HK-2 (cell line): ENCODE data around the gene DNAJC5.
A peak's percentile ranks its signal among the peaks of the same experiment; 100 is the strongest.
"Not testable (repeated sequence)": the region's sequence is repeated elsewhere in the genome, so short reads cannot be mapped to it uniquely, and the experiment has no call there.

Experiments used
- DNase-seq: peaks from one replicate; pipeline ENCODE4 v3.0.0-alpha.2; 2018; ENCODE audit not compliant: unreplicated experiment

The DNAJC5 gene

GRCh38 chr20:63955827-63956663 lies 61.1 kb downstream of the DNAJC5 start, which contains the start of gene UCKL1:
TSS of gene UCKL1 (minus strand) at chr20:63956416. CDS start at chr20:63956372, 44 bp downstream.
- peak; percentile 82 for DNase-seq

DNA sequence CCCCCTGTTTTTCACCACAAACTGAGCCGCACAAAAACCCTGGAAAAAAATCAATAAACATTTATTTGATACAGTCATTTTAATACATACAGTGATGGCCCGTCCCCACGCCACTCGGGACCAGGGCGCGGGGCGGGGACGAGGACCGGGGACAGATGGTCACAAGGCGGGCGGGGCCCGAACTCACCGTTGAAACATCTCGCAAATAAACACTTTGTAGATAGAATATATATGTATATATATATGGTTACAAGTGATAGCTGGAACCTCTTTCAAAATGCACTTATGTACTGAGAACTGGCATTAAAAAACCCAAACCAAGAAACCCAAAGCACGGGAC lies 61.7 kb downstream of the DNAJC5 start:
- DNase-seq: no peak

GRCh38 chr20:63957004-63957689 lies 62.2 kb downstream of the DNAJC5 start:
- DNase-seq: peak; percentile 77

DNA sequence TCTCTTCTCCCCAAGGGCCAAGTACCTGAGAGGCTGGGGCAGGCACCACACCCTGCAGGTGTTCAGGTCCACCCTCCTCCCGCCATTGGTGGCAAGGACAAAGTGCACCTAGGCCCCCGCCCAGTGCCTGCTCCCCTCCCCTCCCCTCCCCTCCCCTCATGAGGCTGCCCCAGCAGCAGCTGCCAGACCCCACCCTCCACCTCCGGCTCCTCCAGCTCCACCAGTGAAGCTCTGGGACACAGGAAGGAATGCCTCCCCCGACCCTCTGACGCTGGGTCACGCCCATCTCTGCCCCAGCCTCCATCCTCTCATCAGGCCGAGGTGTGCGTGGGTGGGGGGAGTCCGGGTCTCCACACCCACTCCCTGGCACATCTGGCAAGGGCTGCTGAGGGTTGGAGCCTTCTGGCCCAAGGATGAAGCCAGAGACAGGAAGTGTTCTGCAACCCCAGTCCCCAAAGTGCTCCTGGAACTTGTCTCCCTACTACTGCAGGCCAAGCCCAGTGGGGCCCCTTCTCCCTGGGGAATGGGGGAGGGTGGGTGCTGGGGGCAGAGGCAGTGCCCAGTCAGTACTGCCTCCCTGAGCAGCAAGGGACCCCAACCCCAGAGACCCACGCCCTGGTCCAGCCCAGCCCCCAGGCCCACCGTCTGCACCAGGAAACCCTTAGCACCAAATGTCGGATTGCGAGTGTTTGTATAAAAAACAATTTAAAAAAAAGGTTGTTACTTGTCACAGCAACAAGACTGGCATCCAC lies 62.9 kb downstream of the DNAJC5 start:
- no peak for DNase-seq

GRCh38 chr20:63958471-63958870 lies 63.5 kb downstream of the DNAJC5 start:
- DNase-seq: no peak

GRCh38 chr20:63958964-63959698 lies 64.2 kb downstream of the DNAJC5 start:
- no peak for DNase-seq

DNA sequence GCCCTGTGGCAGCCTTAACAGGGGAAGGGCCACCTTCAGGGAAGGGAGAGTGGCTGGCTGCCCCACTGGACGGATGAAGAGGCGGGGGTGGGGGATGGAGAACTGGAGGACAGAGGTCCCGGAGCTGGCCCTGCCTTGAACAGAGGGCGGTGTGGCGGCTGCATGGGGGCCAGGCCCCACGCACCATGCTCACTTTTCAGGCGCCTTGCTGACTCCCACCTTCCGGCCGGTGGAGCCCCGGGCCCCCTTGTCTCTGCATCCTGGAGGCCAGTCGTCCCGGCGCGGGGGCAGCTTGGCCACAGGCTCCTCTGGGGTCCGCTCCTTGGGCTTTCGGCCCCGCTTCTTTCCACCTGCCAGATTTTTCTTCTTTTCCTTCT lies 64.8 kb downstream of the DNAJC5 start:
- DNase-seq: no peak

DNA sequence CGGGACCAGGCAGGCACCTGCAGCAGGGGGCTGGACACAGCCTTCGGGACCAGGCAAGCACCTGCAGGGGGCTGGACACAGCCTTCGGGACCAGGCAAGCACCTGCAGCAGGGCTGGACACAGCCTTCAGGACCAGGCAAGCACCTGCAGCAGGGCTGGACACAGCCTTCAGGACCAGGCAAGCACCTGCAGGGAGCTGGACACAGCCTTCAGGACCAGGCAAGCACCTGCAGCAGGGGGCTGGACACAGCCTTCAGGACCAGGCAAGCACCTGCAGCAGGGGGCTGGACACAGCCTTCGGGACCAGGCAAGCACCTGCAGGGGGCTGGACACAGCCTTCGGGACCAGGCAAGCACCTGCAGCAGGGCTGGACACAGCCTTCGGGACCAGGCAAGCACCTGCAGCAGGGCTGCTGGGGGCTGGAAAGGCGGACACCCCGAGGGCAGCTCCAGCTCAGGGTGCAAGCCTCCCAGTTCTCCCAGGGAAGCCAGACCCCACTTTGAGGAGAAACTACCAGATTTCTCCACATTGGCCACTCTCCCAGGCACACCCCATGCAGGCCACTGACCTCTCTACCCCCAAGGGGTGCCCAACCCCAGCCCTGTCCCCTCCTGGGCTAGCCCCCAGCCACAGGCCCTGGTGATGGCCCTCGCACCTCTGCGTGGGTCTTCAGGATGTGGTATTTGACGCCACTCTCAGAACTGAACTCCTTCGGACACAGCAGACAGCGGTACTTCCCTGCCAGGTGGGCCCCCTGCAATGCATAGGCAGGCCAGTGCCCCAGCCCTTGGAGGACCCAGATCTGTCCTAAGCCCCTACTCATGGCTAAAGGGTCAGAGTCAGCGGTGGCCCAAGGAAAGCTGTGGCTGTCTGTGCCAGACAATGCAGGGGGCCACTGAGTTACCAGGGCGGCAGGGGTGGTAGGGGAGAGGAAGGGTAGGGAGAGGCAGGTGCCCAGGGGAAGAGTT lies 66.0 kb downstream of the DNAJC5 start:
- not testable (repeated sequence) for DNase-seq

DNA sequence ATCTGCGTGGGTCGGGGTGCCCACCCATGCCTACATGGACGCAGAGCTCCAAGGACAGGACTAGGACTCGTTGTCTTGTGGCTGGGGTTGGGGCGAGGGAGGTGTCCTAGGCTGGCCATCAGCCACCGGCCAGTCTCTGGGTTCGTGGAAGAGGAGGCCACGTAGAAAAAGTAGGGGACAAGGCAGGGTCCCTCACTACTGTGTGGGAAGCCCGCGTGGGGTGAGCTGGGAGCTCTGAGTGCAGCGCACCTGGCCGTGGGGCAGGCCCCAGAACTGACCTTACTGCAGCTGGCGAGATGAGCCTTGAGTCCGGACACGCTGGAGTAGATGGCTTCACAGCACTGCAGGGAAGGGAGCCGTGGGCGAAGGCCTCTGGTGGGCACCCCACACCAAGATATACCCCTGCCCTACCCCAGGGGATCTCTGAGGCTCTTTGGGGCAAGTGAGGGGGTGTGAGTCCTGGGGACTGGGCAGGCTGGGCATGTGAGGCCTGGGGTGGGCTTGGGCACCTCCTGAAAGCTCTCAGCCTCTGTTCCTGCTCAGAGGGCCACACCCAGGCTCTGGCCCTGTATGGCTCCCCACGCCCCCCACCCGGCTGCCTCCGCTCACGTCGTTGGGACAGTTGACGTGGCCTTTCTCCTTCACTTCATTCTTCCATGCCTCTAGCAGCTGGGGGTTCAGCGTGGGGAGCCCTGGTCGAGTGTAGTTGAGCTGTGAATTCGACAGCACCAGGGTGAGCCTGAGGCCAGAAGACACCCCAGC lies 66.9 kb downstream of the DNAJC5 start:
- DNase-seq: no peak

DNA sequence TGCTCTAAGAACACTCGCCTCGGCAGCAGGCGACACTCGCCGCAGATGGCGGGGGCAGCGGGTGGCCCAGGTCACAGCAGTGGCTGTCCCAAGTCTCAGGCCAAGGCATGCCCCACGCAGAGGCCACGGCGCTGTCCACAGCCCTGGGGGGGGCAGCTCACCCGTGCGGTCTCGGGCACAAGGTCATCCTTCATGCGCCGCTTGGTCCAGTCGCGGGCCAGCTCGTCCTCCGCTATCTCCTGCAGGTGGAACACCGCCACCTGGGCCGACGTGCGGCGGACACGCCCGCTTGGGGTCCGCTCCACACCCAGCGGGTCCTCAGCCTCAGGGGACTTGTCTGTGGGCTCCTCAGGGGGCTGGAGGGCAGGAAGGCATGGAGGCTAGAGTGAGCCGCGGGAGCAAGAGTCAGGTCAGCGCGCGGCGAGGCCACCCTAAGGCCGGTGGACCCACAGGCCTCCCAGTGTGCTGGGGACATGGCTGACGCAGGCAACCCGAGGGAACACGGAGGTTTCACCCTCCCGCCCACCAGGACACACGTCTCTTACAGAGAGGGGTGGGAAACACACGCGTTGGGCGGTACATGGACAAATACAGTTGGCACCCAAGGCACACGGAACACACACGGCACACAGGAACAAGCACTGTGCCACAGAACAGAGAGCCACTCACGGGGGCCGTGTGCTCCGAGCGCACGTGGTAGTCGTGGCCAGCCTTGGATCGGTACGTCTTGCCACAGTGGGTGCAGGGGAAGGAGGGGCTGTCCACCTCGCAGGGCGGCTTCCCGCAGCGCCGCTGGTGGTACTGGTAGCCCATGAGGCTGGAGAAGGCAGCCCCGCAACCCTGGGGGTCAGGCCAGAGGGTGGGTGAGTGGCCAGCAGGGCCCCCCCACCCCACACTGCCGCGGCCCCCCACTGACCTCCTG lies 67.8 kb downstream of the DNAJC5 start:
- DNase-seq: no peak

DNA sequence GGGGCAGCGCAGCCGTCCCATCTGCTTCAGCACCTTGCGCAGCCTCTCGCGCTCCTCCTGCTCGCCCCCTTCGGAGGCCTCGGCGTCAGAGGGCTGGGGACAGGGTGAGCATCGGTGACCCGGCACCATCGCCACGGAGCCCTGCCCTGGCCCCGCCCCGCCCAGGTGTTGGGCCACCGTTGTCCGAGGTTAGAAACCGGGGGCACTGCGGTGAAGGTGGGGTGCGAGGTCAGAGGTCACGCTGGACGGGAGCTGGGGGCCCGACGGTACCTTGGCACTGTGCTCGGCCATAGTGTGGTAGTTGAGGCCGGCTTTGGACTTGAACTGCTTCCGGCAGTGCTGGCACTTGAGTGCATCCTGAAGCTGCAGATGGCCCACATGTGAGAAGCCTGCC lies 68.4 kb downstream of the DNAJC5 start:
- no peak for DNase-seq

- no peak for DNase-seq
Observed at GRCh38 chr20:63963784-63964301, 68.9 kb downstream of the DNAJC5 start.

GRCh38 chr20:63964412-63964811 lies 69.5 kb downstream of the DNAJC5 start:
- no peak for DNase-seq

DNA sequence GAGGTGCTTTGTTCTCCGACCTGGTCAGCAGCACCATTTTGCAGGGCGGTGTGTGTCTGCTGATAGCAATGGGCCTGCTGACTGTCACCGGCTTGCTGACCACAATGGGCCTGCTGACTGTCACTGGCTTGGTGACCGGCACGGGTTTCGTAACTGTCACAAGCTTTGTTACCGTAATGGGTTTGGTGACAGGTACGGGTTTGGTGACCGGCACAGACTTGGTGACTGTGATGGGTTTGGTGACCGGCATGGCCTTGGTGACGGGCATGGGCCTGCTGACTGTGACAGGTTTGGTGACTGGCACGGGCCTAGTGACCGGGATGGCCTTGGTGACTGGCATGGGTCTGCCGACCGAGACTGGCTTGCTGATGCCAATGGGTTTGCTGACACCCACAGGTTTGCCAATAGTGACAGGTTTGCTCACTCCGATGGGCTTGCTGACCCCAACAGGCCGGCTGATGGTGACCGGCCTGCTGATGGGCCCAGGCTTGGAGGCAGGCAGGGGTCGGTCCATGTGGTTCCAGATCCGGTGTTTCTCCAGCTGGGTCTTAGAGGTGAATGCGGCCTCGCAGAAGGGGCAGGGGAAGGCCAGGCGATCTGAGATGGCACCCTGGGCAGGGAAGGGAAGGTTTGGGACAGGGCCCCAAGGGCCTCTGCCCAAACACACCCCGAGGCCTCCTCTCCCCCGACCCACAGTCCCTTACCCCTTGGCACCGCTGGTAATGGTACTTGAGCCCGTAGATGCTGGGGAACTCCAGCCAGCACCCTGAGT lies 71.4 kb downstream of the DNAJC5 start:
- no peak for DNase-seq

- no peak for DNase-seq
Observed at GRCh38 chr20:63966944-63967322, 72.0 kb downstream of the DNAJC5 start.

DNA sequence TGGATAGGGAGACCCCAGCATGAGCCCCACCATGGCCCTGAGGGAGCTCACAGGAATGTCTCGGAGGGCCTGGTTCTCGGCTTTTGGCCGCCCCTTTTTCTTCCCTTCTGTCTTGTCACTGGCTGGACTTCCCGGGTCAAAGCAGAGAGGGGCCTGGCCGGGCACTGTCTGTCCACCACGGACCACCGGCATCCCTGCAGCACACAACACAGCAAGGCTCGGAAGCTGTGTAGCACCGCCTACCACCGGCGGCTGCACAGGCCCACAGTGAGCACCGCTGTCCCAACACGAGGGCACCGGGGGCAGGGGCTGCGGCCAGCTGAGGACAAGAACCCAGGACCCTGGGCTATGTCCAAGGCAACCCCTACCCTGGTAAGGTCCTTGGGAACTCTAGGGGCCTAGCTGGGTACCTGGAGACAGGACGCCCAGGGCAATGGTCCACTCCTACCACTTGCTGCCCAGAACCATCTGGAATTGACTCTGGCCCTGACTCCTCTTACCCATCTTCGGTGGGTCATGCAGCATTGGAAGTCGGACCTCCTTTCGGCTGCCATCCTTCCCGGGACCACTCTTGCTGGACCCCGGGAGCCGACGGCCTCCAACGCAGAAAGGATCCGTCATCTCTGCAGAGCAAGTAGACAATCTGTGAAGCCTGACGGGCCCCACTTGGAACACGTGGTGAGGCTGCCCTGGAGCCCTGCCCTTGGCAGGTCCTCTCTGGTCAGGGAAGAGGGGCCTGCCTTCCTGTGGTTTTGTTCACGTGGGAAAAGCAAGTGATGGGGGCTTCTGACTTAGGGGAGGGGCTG lies 72.6 kb downstream of the DNAJC5 start:
- DNase-seq: no peak
